ENCODE data around the gene SHROOM3.

DNA sequence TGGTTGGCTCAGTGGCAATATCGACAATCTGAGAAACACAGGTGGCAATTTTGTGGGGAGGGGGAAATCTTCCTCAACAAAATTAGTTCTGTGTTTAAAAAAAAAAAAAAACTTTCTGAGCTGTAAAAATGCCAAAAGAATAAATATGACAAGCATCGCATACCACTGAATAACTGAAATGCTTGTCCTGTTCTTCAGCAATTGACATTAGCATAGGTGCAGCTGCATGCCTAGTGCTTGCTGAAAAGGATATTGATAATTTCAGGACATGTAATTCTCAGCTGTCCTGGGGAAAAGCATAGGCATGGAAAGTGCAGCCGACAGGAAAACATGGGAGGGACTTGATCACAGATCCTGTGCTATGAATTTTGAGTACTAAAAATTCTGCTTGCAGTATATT, 315.7 kb downstream of the SHROOM3 start:
- TF ChIP-seq POLR2A (IDR thresholded peaks at IDR 0.05; ENCODE audit: low read length) (no peak), GATA1 (IDR thresholded peaks at IDR 0.05; ENCODE audit: low read depth, low read length) (no peak)

All from erythroblast (primary cell).